ENCODE measurements around the gene PPP1R16B. TPM values are rescaled to one million over a fixed set of nuclear protein-coding genes. Genes with fewer than 3 reads are reported as not detected.

The PPP1R16B gene
- total RNA-seq, 2 experiments from 2014 or later, result 87.6 to 91.1 TPM

DNA sequence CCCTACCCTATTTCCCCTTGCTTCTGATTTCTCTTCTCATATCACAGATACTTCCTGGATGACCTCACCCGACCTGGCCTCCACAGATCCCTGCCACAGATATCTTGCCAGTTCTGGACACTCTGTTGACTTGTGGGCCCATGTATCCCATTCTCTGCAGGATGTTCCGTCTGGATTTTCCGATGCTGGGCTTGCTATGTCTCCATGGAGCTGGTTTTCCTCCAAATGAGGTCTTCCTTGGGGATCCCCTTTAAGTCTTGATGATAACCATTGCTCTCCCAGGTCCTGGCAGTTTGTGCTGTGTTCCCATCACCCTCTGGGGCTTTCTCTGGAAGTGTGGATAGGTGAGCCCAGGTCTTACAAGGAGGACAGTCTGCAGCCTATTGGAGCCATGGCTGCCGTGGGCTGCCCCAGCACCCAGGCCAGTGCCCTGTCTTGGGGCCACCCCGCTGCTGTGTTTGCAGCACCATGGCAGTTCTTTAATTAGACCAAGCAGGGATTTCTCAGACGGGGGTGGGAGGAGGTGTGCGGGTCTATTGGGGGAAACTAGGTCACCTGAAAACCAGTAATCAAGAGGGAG is 23.9 kb downstream of the PPP1R16B start:
- intact Hi-C loops (cut with DNase I, micrococcal nuclease), result no loop called here
- H3K4me1 Mint-ChIP-seq (ENCODE audit: low read depth), result peaks cover 98% of the 10 kb centered on the region
- H3K27ac ChIP-seq (ENCODE audit: low read depth in 1 of 2, low read length in 2 of 2), result peak overlapping the region; percentile 3 to 22
- H3K4me3 ChIP-seq (ENCODE audit: low read length), result no peak overlapping the region
- H3K4me1 ChIP-seq (ENCODE audit: insufficient read depth, low read length), result peaks cover 82% of the 10 kb centered on the region
- TF ChIP-seq, protein P1, sequence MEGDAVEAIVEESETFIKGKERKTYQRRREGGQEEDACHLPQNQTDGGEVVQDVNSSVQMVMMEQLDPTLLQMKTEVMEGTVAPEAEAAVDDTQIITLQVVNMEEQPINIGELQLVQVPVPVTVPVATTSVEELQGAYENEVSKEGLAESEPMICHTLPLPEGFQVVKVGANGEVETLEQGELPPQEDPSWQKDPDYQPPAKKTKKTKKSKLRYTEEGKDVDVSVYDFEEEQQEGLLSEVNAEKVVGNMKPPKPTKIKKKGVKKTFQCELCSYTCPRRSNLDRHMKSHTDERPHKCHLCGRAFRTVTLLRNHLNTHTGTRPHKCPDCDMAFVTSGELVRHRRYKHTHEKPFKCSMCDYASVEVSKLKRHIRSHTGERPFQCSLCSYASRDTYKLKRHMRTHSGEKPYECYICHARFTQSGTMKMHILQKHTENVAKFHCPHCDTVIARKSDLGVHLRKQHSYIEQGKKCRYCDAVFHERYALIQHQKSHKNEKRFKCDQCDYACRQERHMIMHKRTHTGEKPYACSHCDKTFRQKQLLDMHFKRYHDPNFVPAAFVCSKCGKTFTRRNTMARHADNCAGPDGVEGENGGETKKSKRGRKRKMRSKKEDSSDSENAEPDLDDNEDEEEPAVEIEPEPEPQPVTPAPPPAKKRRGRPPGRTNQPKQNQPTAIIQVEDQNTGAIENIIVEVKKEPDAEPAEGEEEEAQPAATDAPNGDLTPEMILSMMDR (IDR thresholded peaks at IDR 0.05), result no peak
- H3K36me3 Mint-ChIP-seq (ENCODE audit: low read depth), result peaks cover 76% of the 10 kb centered on the region
- ChIA-PET POLR2A (no interaction called here), CTCF (no interaction called here)
- H3K27me3 Mint-ChIP-seq, result no peaks in the 10 kb centered on the region
- no peaks in the 10 kb centered on the region for H3K9me3 ChIP-seq (ENCODE audit: control insufficient read depth in 1 of 2, insufficient read depth in 1 of 2, low read length in 2 of 2)
- no peaks in the 10 kb centered on the region for H3K27me3 ChIP-seq (ENCODE audit: control insufficient read depth in 1 of 2, insufficient read depth in 2 of 2, low read length in 2 of 2)
- no peaks in the 10 kb centered on the region for H3K9me3 Mint-ChIP-seq
- DNase-seq, result no peak
- H3K36me3 ChIP-seq (ENCODE audit: insufficient read depth, low read length), result peaks cover 37% of the 10 kb centered on the region
- no peak for ATAC-seq (ENCODE audit: poor library complexity)
- peak overlapping the region; percentile 69 for H3K27ac Mint-ChIP-seq
- H3K4me3 Mint-ChIP-seq, result peak overlapping the region; percentile 45

DNA sequence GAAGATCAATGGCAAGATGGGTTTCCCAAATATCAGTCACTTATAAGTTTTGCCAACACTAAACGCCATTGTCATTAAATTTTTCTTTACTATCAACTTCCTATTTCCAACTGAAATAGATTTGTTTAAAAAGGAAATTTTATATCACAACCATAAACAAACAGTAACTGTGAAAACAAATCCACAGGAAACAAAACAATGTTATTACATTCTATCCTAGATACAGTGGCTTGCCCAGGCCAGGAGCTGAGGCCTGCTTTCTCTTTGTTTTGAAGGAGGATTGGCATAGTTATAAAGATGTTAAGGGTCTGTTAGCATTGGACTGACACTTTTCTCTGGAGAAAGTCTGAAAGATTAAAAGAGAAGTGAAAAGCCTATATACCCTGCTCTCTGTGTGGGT is 24.9 kb downstream of the PPP1R16B start:
- H3K9me3 Mint-ChIP-seq, result no peaks in the 10 kb centered on the region
- POLR2A ChIA-PET, result interaction anchor here (1.4 kb wide), 1 partner anchor 11 kb away, joined by 4 read pairs; no protein-coding TSS in a partner anchor
- H3K4me3 Mint-ChIP-seq, result no peak overlapping the region
- H3K4me1 Mint-ChIP-seq (ENCODE audit: low read depth), result peaks cover 93% of the 10 kb centered on the region
- H3K27me3 Mint-ChIP-seq, result no peaks in the 10 kb centered on the region
- Histone ChIP-seq H3K9me3 (ENCODE audit: control insufficient read depth in 1 of 2, insufficient read depth in 1 of 2, low read length in 2 of 2) (no peaks in the 10 kb centered on the region), H3K4me1 (ENCODE audit: insufficient read depth, low read length) (peaks cover 74% of the 10 kb centered on the region), H3K27me3 (ENCODE audit: control insufficient read depth in 1 of 2, insufficient read depth in 2 of 2, low read length in 2 of 2) (no peaks in the 10 kb centered on the region), H3K27ac (ENCODE audit: low read depth in 1 of 2, low read length in 2 of 2) (no peak overlapping the region), H3K36me3 (ENCODE audit: insufficient read depth, low read length) (peaks cover 30% of the 10 kb centered on the region), H3K4me3 (ENCODE audit: low read length) (no peak overlapping the region)
- no peak for DNase-seq
- H3K36me3 Mint-ChIP-seq (ENCODE audit: low read depth), result peaks cover 74% of the 10 kb centered on the region
- TF ChIP-seq, protein P1 (IDR thresholded peaks at IDR 0.05), result no peak
- peak overlapping the region; percentile 69 for H3K27ac Mint-ChIP-seq
- CTCF ChIA-PET, result no interaction called here
- no peak for ATAC-seq (ENCODE audit: poor library complexity)
- intact Hi-C loops (cut with DNase I, micrococcal nuclease), result no loop called here

DNA sequence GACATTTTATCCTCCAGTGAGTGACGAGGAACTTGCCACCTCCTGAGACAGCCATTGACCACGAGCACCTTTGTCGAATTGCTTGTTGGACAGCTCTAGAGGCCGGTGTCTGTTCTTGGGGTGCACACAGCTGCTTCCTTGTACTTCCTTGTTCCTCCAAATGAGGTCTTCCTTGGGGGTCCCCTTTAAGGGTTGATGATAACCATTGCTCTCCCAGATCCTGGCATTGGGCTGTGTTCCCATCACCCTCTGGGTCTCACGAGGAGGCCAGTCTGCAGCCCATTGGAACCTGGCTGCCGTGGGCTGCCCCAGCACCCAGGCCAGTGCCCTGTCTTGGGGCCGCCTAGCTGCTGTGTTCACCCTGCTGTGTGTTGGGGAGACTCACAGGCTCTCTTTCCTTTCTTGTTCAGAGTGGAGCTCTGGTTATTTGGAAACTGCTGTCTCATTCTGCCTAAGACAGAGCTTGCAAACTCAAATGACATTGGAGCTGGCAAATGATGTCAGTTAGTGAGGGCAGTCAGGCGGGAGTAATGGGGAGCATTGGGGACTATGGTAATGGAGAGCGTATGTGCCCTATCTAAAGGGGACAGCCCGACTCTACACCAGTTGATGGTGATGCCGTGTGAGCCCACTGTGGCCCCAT is 25.7 kb downstream of the PPP1R16B start:
- TF ChIP-seq, protein P1 (IDR thresholded peaks at IDR 0.05), result no peak
- Histone ChIP-seq H3K27ac (ENCODE audit: low read depth in 1 of 2, low read length in 2 of 2) (no peak overlapping the region), H3K9me3 (ENCODE audit: control insufficient read depth in 1 of 2, insufficient read depth in 1 of 2, low read length in 2 of 2) (no peaks in the 10 kb centered on the region), H3K36me3 (ENCODE audit: insufficient read depth, low read length) (peaks cover 31% of the 10 kb centered on the region), H3K4me1 (ENCODE audit: insufficient read depth, low read length) (peaks cover 68% of the 10 kb centered on the region), H3K27me3 (ENCODE audit: control insufficient read depth in 1 of 2, insufficient read depth in 2 of 2, low read length in 2 of 2) (no peaks in the 10 kb centered on the region), H3K4me3 (ENCODE audit: low read length) (no peak overlapping the region)
- Mint-ChIP-seq H3K4me1 (ENCODE audit: low read depth) (peaks cover 85% of the 10 kb centered on the region), H3K36me3 (ENCODE audit: low read depth) (peaks cover 73% of the 10 kb centered on the region), H3K9me3 (no peaks in the 10 kb centered on the region), H3K27me3 (no peaks in the 10 kb centered on the region), H3K4me3 (no peak overlapping the region), H3K27ac (peak overlapping the region; percentile 69)
- ATAC-seq (ENCODE audit: poor library complexity), result no peak
- CTCF ChIA-PET, result no interaction called here
- DNase-seq, result no peak
- POLR2A ChIA-PET, result interaction anchor here (1.4 kb wide), 1 partner anchor 10 kb away, joined by 4 read pairs; no protein-coding TSS in a partner anchor
- intact Hi-C loops (cut with DNase I, micrococcal nuclease), result no loop called here

Data from CD4-positive, alpha-beta T cell (primary cell).